Neural progenitor cell (in vitro differentiated cells): ENCODE data around the gene SDK2. TPM values are rescaled to one million over a fixed set of nuclear protein-coding genes. Genes with fewer than 3 reads are reported as not detected.

Experiments used
- DNase-seq: peaks from one replicate; pipeline ENCODE4 v3.0.0-alpha.2; 2016; ENCODE audit warnings: low spot score
- H2AFZ ChIP-seq: fragments of 200-600 bp; sonication (generic); replicated peaks from 2 replicates; pipeline ENCODE4 v1.6.1; 2016; ENCODE audit warnings: antibody characterized with exemption
- H3F3A ChIP-seq: fragments of 200-600 bp; sonication (generic); 2 replicates; pipeline ENCODE4 v1.6.1; 2016; ENCODE audit warnings: antibody characterized with exemption, low read depth
- H3K27ac ChIP-seq: fragments of 200-600 bp; sonication (generic); 2 replicates; pipeline ENCODE4 v1.5.1; 2016; ENCODE audit warnings: mild to moderate bottlenecking
- H3K27me3 ChIP-seq: fragments of 200-600 bp; sonication (generic); 2 replicates; pipeline ENCODE4 v1.6.1; 2016; ENCODE audit warnings: mild to moderate bottlenecking, moderate library complexity
- H3K36me3 ChIP-seq: fragments of 200-600 bp; sonication (generic); 2 replicates; pipeline ENCODE4 v1.5.1; 2016
- H3K4me1 ChIP-seq: fragments of 200-600 bp; sonication (generic); 2 replicates; pipeline ENCODE4 v1.6.1; 2016; ENCODE audit warnings: mixed run types
- H3K4me2 ChIP-seq: fragments of 200-600 bp; sonication (generic); 2 replicates; pipeline ENCODE4 v1.6.1; 2016
- H3K4me3 ChIP-seq: fragments of 200-600 bp; sonication (generic); 2 replicates; pipeline ENCODE4 v1.5.1; 2016
- H3K79me2 ChIP-seq: fragments of 200-600 bp; sonication (generic); 2 replicates; pipeline ENCODE4 v1.6.1; 2016; ENCODE audit warnings: low read depth
- H3K9ac ChIP-seq: fragments of 200-600 bp; sonication (generic); 2 replicates; pipeline ENCODE4 v1.6.1; 2016
- H3K9me3 ChIP-seq: fragments of 200-600 bp; sonication (generic); 2 replicates; pipeline ENCODE4 v1.5.1; 2016; ENCODE audit warnings: low read depth
- H4K20me1 ChIP-seq: fragments of 200-600 bp; sonication (generic); 2 replicates; pipeline ENCODE4 v1.6.1; 2016; ENCODE audit warnings: low read depth
- H3K27ac Mint-ChIP-seq: 3 replicates; pipeline ENCODE4 v1.8.0; 2021; ENCODE audit warnings: mixed read lengths
- H3K27me3 Mint-ChIP-seq: 2 replicates; pipeline ENCODE4 v1.8.0; 2022; ENCODE audit warnings: low read depth, mild to moderate bottlenecking, inconsistent platforms, moderate library complexity, mixed read lengths; ENCODE audit not compliant: insufficient read depth
- H3K36me3 Mint-ChIP-seq: 3 replicates; pipeline ENCODE4 v1.8.0; 2021; ENCODE audit warnings: mixed read lengths
- H3K4me1 Mint-ChIP-seq: 3 replicates; pipeline ENCODE4 v1.8.0; 2021; ENCODE audit warnings: mixed read lengths
- H3K4me3 Mint-ChIP-seq: 3 replicates; pipeline ENCODE4 v1.8.0; 2021; ENCODE audit warnings: mild to moderate bottlenecking, moderate library complexity, mixed read lengths
- H3K9me3 Mint-ChIP-seq: 3 replicates; pipeline ENCODE4 v1.8.0; 2020; ENCODE audit warnings: mixed read lengths
- EZH2 ChIP-seq: fragments of 200-600 bp; sonication (generic); IDR thresholded peaks from 2 replicates; pipeline ENCODE4 v1.6.1; 2017; ENCODE audit warnings: antibody characterized with exemption, mild to moderate bottlenecking, moderate library complexity
- EZH2phosphoT487 ChIP-seq: fragments of 200-600 bp; sonication (generic); IDR thresholded peaks from 2 replicates; pipeline ENCODE4 v1.6.1; 2017; ENCODE audit warnings: antibody characterized with exemption
- total RNA-seq: library from RNA; depleted of rRNA; stranded (reverse); fragments of >200 nt; gene quantifications from 2 replicates; pipeline ENCODE4 v1.2.3, GENCODE V29; 2015; ENCODE audit warnings: low replicate concordance
- TF ChIP-seq, protein P1 (sequence below): fragments of 200-600 bp; sonication (generic); IDR thresholded peaks from 2 replicates; pipeline ENCODE4 v1.5.1; 2017; ENCODE audit warnings: antibody characterized with exemption, mild to moderate bottlenecking

SDK2 gene, protein sequence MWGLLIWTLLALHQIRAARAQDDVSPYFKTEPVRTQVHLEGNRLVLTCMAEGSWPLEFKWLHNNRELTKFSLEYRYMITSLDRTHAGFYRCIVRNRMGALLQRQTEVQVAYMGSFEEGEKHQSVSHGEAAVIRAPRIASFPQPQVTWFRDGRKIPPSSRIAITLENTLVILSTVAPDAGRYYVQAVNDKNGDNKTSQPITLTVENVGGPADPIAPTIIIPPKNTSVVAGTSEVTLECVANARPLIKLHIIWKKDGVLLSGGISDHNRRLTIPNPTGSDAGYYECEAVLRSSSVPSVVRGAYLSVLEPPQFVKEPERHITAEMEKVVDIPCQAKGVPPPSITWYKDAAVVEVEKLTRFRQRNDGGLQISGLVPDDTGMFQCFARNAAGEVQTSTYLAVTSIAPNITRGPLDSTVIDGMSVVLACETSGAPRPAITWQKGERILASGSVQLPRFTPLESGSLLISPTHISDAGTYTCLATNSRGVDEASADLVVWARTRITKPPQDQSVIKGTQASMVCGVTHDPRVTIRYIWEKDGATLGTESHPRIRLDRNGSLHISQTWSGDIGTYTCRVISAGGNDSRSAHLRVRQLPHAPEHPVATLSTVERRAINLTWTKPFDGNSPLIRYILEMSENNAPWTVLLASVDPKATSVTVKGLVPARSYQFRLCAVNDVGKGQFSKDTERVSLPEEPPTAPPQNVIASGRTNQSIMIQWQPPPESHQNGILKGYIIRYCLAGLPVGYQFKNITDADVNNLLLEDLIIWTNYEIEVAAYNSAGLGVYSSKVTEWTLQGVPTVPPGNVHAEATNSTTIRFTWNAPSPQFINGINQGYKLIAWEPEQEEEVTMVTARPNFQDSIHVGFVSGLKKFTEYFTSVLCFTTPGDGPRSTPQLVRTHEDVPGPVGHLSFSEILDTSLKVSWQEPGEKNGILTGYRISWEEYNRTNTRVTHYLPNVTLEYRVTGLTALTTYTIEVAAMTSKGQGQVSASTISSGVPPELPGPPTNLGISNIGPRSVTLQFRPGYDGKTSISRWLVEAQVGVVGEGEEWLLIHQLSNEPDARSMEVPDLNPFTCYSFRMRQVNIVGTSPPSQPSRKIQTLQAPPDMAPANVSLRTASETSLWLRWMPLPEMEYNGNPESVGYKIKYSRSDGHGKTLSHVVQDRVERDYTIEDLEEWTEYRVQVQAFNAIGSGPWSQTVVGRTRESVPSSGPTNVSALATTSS (N-terminal part only)
- 15.3 and 39.9 TPM in 2 replicates for total RNA-seq

DNA sequence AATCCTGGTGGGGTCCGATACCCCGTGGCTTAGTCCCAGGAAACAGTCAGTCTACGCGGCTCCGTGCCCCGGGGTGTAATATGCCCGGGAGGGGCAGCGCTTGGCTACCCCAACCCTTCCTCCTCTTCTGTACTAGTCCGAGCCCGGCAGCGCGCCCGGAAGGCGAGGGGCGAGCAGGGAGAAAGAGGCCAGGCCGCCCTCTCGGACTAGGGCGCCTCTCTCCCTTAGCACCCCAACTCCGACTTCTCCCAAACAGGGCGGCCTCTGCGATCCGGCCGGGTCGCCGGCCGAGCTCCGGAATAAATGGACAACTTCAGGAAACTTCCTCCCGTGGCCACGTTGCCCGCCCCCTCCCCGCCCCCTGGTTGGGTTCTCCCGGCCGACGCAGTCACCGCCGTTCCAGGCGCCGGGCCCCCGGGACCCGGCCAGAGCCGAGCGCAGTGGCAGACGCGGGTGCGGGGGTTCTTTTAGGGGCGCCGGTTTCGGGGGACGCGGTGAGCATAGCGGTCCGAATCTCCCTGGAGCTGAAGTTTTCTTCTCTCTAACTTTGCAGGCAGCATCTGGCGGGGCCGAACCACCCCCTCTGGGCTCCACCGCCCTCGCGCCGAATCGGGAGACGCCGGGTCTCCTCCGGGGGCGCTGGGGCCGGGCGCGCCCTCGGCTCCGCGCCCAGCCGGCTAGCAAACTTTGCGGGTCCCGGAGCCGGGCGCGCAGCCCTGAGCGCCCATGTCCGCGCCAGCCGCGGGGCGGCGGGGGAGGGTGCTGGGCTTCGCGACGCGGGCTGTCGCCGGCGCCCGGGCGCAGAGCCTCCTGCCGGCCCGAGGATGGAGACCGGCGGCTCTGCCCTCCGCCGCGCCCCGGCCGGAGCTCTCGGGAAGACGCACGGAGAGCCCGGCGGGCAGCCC, at the start of gene SDK2:
TSS of gene SDK2 (minus strand) at position 301 of the 905 bp plus-strand sequence. CDS start 357 bp downstream, outside the sequence.
- DNase-seq, result peak; percentile 61
- H3K9ac ChIP-seq, result peak within 1 kb of the TSS; percentile 48
- H3K9me3 Mint-ChIP-seq, result no peaks in the 10 kb centered on the region
- H3K27ac ChIP-seq, result no peak within 1 kb of the TSS
- peaks cover 55% of the 10 kb centered on the region for H3K79me2 ChIP-seq
- no peak for TF ChIP-seq EZH2phosphoT487
- TF ChIP-seq EZH2, result no peak
- TF ChIP-seq, protein P1, sequence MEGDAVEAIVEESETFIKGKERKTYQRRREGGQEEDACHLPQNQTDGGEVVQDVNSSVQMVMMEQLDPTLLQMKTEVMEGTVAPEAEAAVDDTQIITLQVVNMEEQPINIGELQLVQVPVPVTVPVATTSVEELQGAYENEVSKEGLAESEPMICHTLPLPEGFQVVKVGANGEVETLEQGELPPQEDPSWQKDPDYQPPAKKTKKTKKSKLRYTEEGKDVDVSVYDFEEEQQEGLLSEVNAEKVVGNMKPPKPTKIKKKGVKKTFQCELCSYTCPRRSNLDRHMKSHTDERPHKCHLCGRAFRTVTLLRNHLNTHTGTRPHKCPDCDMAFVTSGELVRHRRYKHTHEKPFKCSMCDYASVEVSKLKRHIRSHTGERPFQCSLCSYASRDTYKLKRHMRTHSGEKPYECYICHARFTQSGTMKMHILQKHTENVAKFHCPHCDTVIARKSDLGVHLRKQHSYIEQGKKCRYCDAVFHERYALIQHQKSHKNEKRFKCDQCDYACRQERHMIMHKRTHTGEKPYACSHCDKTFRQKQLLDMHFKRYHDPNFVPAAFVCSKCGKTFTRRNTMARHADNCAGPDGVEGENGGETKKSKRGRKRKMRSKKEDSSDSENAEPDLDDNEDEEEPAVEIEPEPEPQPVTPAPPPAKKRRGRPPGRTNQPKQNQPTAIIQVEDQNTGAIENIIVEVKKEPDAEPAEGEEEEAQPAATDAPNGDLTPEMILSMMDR, result no peak
- peak within 1 kb of the TSS; percentile 97 for H2AFZ ChIP-seq
- H3K9me3 ChIP-seq, result no peaks in the 10 kb centered on the region
- H3K27me3 ChIP-seq, result peaks cover 25% of the 10 kb centered on the region
- H3K4me2 ChIP-seq, result peak within 1 kb of the TSS; percentile 81
- H3K27ac Mint-ChIP-seq, result peak within 1 kb of the TSS; percentile 78
- H3K4me1 Mint-ChIP-seq, result peaks cover 59% of the 10 kb centered on the region
- H3K4me3 ChIP-seq, result peak within 1 kb of the TSS; percentile 87
- H3K4me3 Mint-ChIP-seq, result peak within 1 kb of the TSS; percentile 97
- no peaks in the 10 kb centered on the region for H3K36me3 ChIP-seq
- no peaks in the 10 kb centered on the region for H3K36me3 Mint-ChIP-seq
- peaks cover 41% of the 10 kb centered on the region for H3K4me1 ChIP-seq
- H3K27me3 Mint-ChIP-seq, result peaks cover 6% of the 10 kb centered on the region
- H3F3A ChIP-seq, result peaks cover 17% of the 10 kb centered on the region
- peaks cover 43% of the 10 kb centered on the region for H4K20me1 ChIP-seq

DNA sequence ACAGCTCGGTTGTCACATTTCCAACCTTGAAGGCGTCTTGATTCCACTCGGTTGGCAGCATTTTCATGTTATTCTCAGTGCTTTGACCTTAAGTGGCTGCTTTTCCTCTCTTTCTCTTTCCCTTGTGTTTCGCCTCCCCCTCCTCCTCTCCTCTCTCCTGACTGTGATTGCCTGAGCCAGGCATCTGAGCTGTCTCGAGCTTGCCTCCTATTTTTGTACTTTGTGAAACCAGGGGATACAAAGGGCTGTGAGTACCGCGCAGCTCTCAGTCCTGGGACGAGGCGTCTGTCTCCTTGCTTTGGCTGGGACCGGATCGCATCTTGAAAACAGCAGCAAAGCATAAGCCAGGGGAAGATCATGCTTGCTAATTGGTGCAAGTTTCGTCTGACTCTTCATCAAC, 48.8 kb upstream of the SDK2 start:
- H3K4me3 Mint-ChIP-seq, result no peak overlapping the region
- H3K9ac ChIP-seq, result no peak overlapping the region
- H3K9me3 ChIP-seq, result no peaks in the 10 kb centered on the region
- TF ChIP-seq EZH2phosphoT487 (no peak), EZH2 (no peak)
- TF ChIP-seq, protein P1, result no peak
- no peak overlapping the region for H3K4me3 ChIP-seq
- H3K4me2 ChIP-seq, result no peak overlapping the region
- peaks cover 5% of the 10 kb centered on the region for H3K9me3 Mint-ChIP-seq
- H3F3A ChIP-seq, result peaks cover 16% of the 10 kb centered on the region
- H3K4me1 ChIP-seq, result peaks cover 13% of the 10 kb centered on the region
- no peaks in the 10 kb centered on the region for H3K36me3 Mint-ChIP-seq
- no peaks in the 10 kb centered on the region for H3K36me3 ChIP-seq
- H3K4me1 Mint-ChIP-seq, result peaks cover 38% of the 10 kb centered on the region
- H3K27ac Mint-ChIP-seq, result peak overlapping the region; percentile 57
- H2AFZ ChIP-seq, result peak overlapping the region; percentile 63
- H4K20me1 ChIP-seq, result no peaks in the 10 kb centered on the region
- peaks cover 6% of the 10 kb centered on the region for H3K27me3 ChIP-seq
- H3K27ac ChIP-seq, result no peak overlapping the region
- no peak for DNase-seq
- no peaks in the 10 kb centered on the region for H3K79me2 ChIP-seq
- H3K27me3 Mint-ChIP-seq, result peaks cover 16% of the 10 kb centered on the region

DNA sequence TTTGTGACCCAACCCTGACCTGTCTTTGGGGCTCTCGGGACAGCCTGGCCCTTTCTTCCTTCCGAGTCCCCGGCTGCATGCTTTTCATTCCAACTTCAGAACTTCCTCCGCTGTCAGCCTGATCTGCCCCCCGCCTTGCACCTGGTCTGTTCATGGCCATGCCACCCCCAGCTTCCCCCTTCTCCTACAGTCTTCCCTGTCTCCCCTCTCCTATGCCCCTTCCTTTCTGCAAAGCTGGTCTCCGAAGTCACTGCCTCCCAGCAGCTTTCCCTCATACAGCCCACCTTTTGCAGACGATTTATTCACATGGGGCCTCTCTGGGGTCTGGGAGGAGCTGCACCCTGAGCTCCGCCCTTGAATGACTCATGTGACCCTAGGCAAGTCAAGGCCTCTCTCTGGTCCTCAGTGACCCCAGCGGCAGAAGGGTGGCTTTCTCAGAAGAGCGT, 47.1 kb upstream of the SDK2 start:
- H2AFZ ChIP-seq, result no peak overlapping the region
- peaks cover 13% of the 10 kb centered on the region for H3K4me1 ChIP-seq
- H3K4me3 Mint-ChIP-seq, result no peak overlapping the region
- H3K9ac ChIP-seq, result no peak overlapping the region
- H3K27ac ChIP-seq, result no peak overlapping the region
- no peak overlapping the region for H3K4me3 ChIP-seq
- H3K27me3 Mint-ChIP-seq, result peaks cover 13% of the 10 kb centered on the region
- H3K36me3 ChIP-seq, result no peaks in the 10 kb centered on the region
- H3F3A ChIP-seq, result peaks cover 6% of the 10 kb centered on the region
- TF ChIP-seq EZH2phosphoT487, result no peak
- TF ChIP-seq, protein P1, result no peak
- no peaks in the 10 kb centered on the region for H3K36me3 Mint-ChIP-seq
- H3K4me2 ChIP-seq, result no peak overlapping the region
- no peak for DNase-seq
- H3K9me3 Mint-ChIP-seq, result peaks cover 7% of the 10 kb centered on the region
- H3K27ac Mint-ChIP-seq, result no peak overlapping the region
- no peaks in the 10 kb centered on the region for H3K27me3 ChIP-seq
- peaks cover 30% of the 10 kb centered on the region for H3K4me1 Mint-ChIP-seq
- no peaks in the 10 kb centered on the region for H4K20me1 ChIP-seq
- H3K9me3 ChIP-seq, result no peaks in the 10 kb centered on the region
- H3K79me2 ChIP-seq, result no peaks in the 10 kb centered on the region
